Keratinocyte (primary cell): ENCODE measurements around the gene ECHDC3. TPM values are rescaled to one million over a fixed set of nuclear protein-coding genes. Genes with fewer than 3 reads are reported as not detected.

Experiments
- DNase-seq: peaks from one replicate; pipeline ENCODE4 v3.0.0-alpha.2; 2011; ENCODE audit warnings: low read depth, missing footprints, low spot score
- FAIRE-seq: peaks from 2 replicates; lab custom pipeline; 2011; peaks lifted over from hg19 to GRCh38; lab: Jason Lieb, UNC
- H2AFZ ChIP-seq: 2 replicates; pipeline ENCODE4 v1.6.0; 2012; ENCODE audit warnings: low read length, control low read depth, inconsistent platforms; ENCODE audit not compliant: control insufficient read depth
- H3K27ac ChIP-seq: 2 replicates; pipeline ENCODE4 v1.5.1; 2011; ENCODE audit warnings: low read length; ENCODE audit not compliant: control insufficient read depth, insufficient read depth
- H3K27me3 ChIP-seq: 3 replicates; pipeline ENCODE4 v1.6.0; 2011; ENCODE audit warnings: low read length; ENCODE audit not compliant: control insufficient read depth, insufficient read depth; ENCODE audit errors: extremely low read depth
- H3K36me3 ChIP-seq, 2 experiments: 2 replicates in 1 of 2; 3 replicates in 1 of 2; pipeline ENCODE4 v1.5.1; 2011; ENCODE audit warnings: low read length in 2 of 2, mild to moderate bottlenecking in 1 of 2; ENCODE audit not compliant: control insufficient read depth in 2 of 2, insufficient read depth in 2 of 2; ENCODE audit errors: extremely low read depth in 1 of 2
- H3K4me1 ChIP-seq: 3 replicates; pipeline ENCODE4 v1.5.1; 2011; ENCODE audit warnings: low read length; ENCODE audit not compliant: control insufficient read depth, insufficient read depth; ENCODE audit errors: extremely low read depth
- H3K4me2 ChIP-seq: 3 replicates; pipeline ENCODE4 v1.6.0; 2011; ENCODE audit warnings: low read depth, low read length; ENCODE audit not compliant: control insufficient read depth, insufficient read depth; ENCODE audit errors: extremely low read depth
- H3K4me3 ChIP-seq, 3 experiments: fragments of 200-600 bp in 1 of 3; sonication (generic) in 1 of 3; 2 replicates in 2 of 3; 3 replicates in 1 of 3; pipeline ENCODE4 v1.5.1; 2011 to 2016; ENCODE audit warnings: low read length in 3 of 3, mild to moderate bottlenecking in 3 of 3, control low read depth in 2 of 3, inconsistent platforms in 1 of 3, low read depth in 1 of 3, mixed read lengths in 1 of 3, mixed run types in 1 of 3, moderate library complexity in 1 of 3; ENCODE audit not compliant: control insufficient read depth in 2 of 3, insufficient read depth in 2 of 3; ENCODE audit errors: extremely low read depth in 1 of 3
- H3K79me2 ChIP-seq: 2 replicates; pipeline ENCODE4 v1.6.0; 2012; ENCODE audit warnings: low read length; ENCODE audit not compliant: control insufficient read depth, insufficient read depth
- H3K9ac ChIP-seq: 3 replicates; pipeline ENCODE4 v1.6.0; 2011; ENCODE audit warnings: low read length; ENCODE audit not compliant: control insufficient read depth, insufficient read depth; ENCODE audit errors: extremely low read depth
- H3K9me1 ChIP-seq: 3 replicates; pipeline ENCODE4 v1.6.0; 2011; ENCODE audit warnings: low read length; ENCODE audit not compliant: control insufficient read depth, insufficient read depth; ENCODE audit errors: extremely low read depth
- H3K9me3 ChIP-seq: 2 replicates; pipeline ENCODE4 v1.5.1; 2012; ENCODE audit warnings: low read depth, low read length; ENCODE audit not compliant: control insufficient read depth
- H4K20me1 ChIP-seq: 3 replicates; pipeline ENCODE4 v1.6.0; 2011; ENCODE audit warnings: low read length; ENCODE audit not compliant: control insufficient read depth, insufficient read depth; ENCODE audit errors: extremely low read depth
- CTCF ChIP-seq, 3 experiments: IDR thresholded peaks in 1 of 3; conservative IDR thresholded peaks in 1 of 3; optimal IDR thresholded peaks in 1 of 3; 2 replicates in 2 of 3; 3 replicates in 1 of 3; pipeline versions ENCODE3 to v1.5.1; 2011; ENCODE audit warnings: low read length in 3 of 3, mild to moderate bottlenecking in 3 of 3, moderate library complexity in 2 of 3, control low read depth in 1 of 3, inconsistent platforms in 1 of 3; ENCODE audit not compliant: insufficient read depth in 2 of 3; ENCODE audit errors: extremely low read depth in 1 of 3
- EZH2 ChIP-seq: IDR thresholded peaks from one replicate; pipeline ENCODE4 v1.6.1; 2012; ENCODE audit warnings: inconsistent platforms, mild to moderate bottlenecking, low read length, moderate library complexity
- dilution Hi-C: fragments of 300-500 bp; cut with MboI; formaldehyde crosslinking; loops from one replicate; pipeline ENCODE4 v1.7.0; 2020; ENCODE audit warnings: low sequenced_read_pairs; ENCODE audit not compliant: extremely low pct_ligation_motif_present
- polyA plus RNA-seq, 5 experiments: library from polyadenylated mRNA; depleted of rRNA in 3 of 5; stranded (reverse) in 3 of 5; stranded (forward) in 1 of 5; unstranded in 1 of 5; fragments of >200 nt; gene quantifications; 1 replicate in 1 of 5; 2 replicates in 3 of 5; 3 replicates in 1 of 5; pipeline versions ENCODE4 v1.2.1 to v1.2.3, GENCODE V29; 2011 to 2012; ENCODE audit warnings: missing spikeins in 2 of 5, low read depth in 1 of 5, low replicate concordance in 1 of 5

The ECHDC3 gene
- polyA plus RNA-seq, 1 donor (not counting 4 experiments of a cell fraction or from before 2014, with no cell fraction given) = 3.5 TPM

GRCh38 chr10:11714750-11715365 is 27.3 kb upstream of the ECHDC3 start:
- no peak overlapping the region for H2AFZ ChIP-seq
- no peaks in the 10 kb centered on the region for H3K27me3 ChIP-seq
- no peaks in the 10 kb centered on the region for H4K20me1 ChIP-seq
- no peak for TF ChIP-seq EZH2
- no peak for TF ChIP-seq CTCF (optimal IDR thresholded peaks at IDR 0.05 in 1 of 3, IDR thresholded peaks at IDR 0.05 in 1 of 3, conservative IDR thresholded peaks at IDR 0.05 in 1 of 3; ENCODE audit: extremely low read depth in 1 of 3, insufficient read depth in 2 of 3, low read length in 3 of 3)
- no peak for DNase-seq
- FAIRE-seq = no peak
- dilution Hi-C loops = no loop called here
- no peak overlapping the region for H3K4me3 ChIP-seq
- no peak overlapping the region for H3K27ac ChIP-seq
- H3K36me3 ChIP-seq = no peaks in the 10 kb centered on the region
- no peaks in the 10 kb centered on the region for H3K9me3 ChIP-seq
- no peaks in the 10 kb centered on the region for H3K79me2 ChIP-seq
- H3K4me1 ChIP-seq = no peaks in the 10 kb centered on the region
- H3K4me2 ChIP-seq = no peak overlapping the region
- H3K9me1 ChIP-seq = no peaks in the 10 kb centered on the region
- H3K9ac ChIP-seq = no peak overlapping the region

GRCh38 chr10:11715815-11716494 is 26.2 kb upstream of the ECHDC3 start:
- Histone ChIP-seq H3K36me3 (no peaks in the 10 kb centered on the region), H4K20me1 (no peaks in the 10 kb centered on the region), H3K27me3 (no peaks in the 10 kb centered on the region), H3K9me1 (no peaks in the 10 kb centered on the region), H3K4me3 (no peak overlapping the region), H3K4me1 (no peaks in the 10 kb centered on the region), H2AFZ (no peak overlapping the region), H3K79me2 (no peaks in the 10 kb centered on the region), H3K9me3 (no peaks in the 10 kb centered on the region), H3K4me2 (no peak overlapping the region), H3K27ac (no peak overlapping the region), H3K9ac (no peak overlapping the region)
- dilution Hi-C loops = no loop called here
- FAIRE-seq (no peak), DNase-seq (no peak)
- TF ChIP-seq CTCF (optimal IDR thresholded peaks at IDR 0.05 in 1 of 3, IDR thresholded peaks at IDR 0.05 in 1 of 3, conservative IDR thresholded peaks at IDR 0.05 in 1 of 3; ENCODE audit: extremely low read depth in 1 of 3, insufficient read depth in 2 of 3, low read length in 3 of 3) (no peak), EZH2 (no peak)
